ENCODE data around the gene ACAP2. TPM values are rescaled to one million over a fixed set of nuclear protein-coding genes. Genes with fewer than 3 reads are reported as not detected.

ACAP2 gene
- total and polyA plus RNA-seq, 2 donors from 2014 or later = 4.6 to 50.1 TPM

GRCh38 chr3:195274259-195274966 lies 168.4 kb downstream of the ACAP2 start:
- DNase-seq (no peak), FAIRE-seq (no peak)
- no peaks in the 10 kb centered on the region for H3K9me3 ChIP-seq (ENCODE audit: control insufficient read depth in 2 of 3, insufficient read depth in 1 of 3, low read length in 3 of 3)
- H3K9ac ChIP-seq (ENCODE audit: low read length in 3 of 3) = no peak overlapping the region
- H3K4me3 ChIP-seq (ENCODE audit: low read length in 3 of 3) = no peak overlapping the region
- peaks cover 5 to 12% (median 6%) of the 10 kb centered on the region in 3 donors for H3K4me1 ChIP-seq (ENCODE audit: control insufficient read depth in 2 of 3, insufficient read depth in 2 of 3, low read depth in 1 of 3, low read length in 3 of 3)
- H3K27me3 ChIP-seq (ENCODE audit: control insufficient read depth, insufficient read depth, low read length) = no peaks in the 10 kb centered on the region
- intact Hi-C loops (cut with DNase I) = no loop called here
- no peak overlapping the region for H3K27ac ChIP-seq (ENCODE audit: low read depth in 2 of 2, low read length in 2 of 2)
- TF ChIP-seq CTCF (IDR thresholded peaks at IDR 0.05; ENCODE audit: borderline replicate concordance, extremely low read depth, insufficient read depth) = no peak
- no peaks in the 10 kb centered on the region for H3K36me3 ChIP-seq (ENCODE audit: control insufficient read depth in 2 of 3, insufficient read depth in 3 of 3, low read length in 3 of 3)

- H3K36me3 ChIP-seq (ENCODE audit: control insufficient read depth in 2 of 3, insufficient read depth in 3 of 3, low read length in 3 of 3) = no peaks in the 10 kb centered on the region
- H3K4me1 ChIP-seq (ENCODE audit: control insufficient read depth in 2 of 3, insufficient read depth in 2 of 3, low read depth in 1 of 3, low read length in 3 of 3) = peaks cover 6 to 14% (median 6%) of the 10 kb centered on the region in 3 donors
- H3K9me3 ChIP-seq (ENCODE audit: control insufficient read depth in 2 of 3, insufficient read depth in 1 of 3, low read length in 3 of 3) = no peaks in the 10 kb centered on the region
- H3K4me3 ChIP-seq (ENCODE audit: low read length in 3 of 3) = peak overlapping the region; percentile 78 to 85 (median 85)
- TF ChIP-seq CTCF (IDR thresholded peaks at IDR 0.05; ENCODE audit: borderline replicate concordance, extremely low read depth, insufficient read depth) = peak; percentile 92
- peak overlapping the region; percentile 4 to 70 (median 69) for H3K9ac ChIP-seq (ENCODE audit: low read length in 3 of 3)
- intact Hi-C loops (cut with DNase I) = no loop called here
- H3K27me3 ChIP-seq (ENCODE audit: control insufficient read depth, insufficient read depth, low read length) = no peaks in the 10 kb centered on the region
- H3K27ac ChIP-seq (ENCODE audit: low read depth in 2 of 2, low read length in 2 of 2) = peak overlapping the region; percentile 61 to 62
- no peak for FAIRE-seq
- peak; percentile 92 to 96 (median 95) for DNase-seq
These were observed 171.2 kb downstream of the ACAP2 start for GRCh38 chr3:195271410-195272243.

GRCh38 chr3:195270817-195271409 lies 171.9 kb downstream of the ACAP2 start, which contains the start of gene XXYLT1:
TSS of gene XXYLT1 (minus strand) at chr3:195271159. CDS start at chr3:195271058, 101 bp downstream.
- DNase-seq (peak; percentile 94 to 97 (median 95)), FAIRE-seq (no peak)
- Histone ChIP-seq H3K9me3 (ENCODE audit: control insufficient read depth in 2 of 3, insufficient read depth in 1 of 3, low read length in 3 of 3) (no peaks in the 10 kb centered on the region), H3K4me3 (ENCODE audit: low read length in 3 of 3) (peak within 1 kb of the TSS; percentile 78 to 85 (median 85)), H3K27me3 (ENCODE audit: control insufficient read depth, insufficient read depth, low read length) (no peaks in the 10 kb centered on the region), H3K36me3 (ENCODE audit: control insufficient read depth in 2 of 3, insufficient read depth in 3 of 3, low read length in 3 of 3) (no peaks in the 10 kb centered on the region), H3K9ac (ENCODE audit: low read length in 3 of 3) (peak within 1 kb of the TSS; percentile 11 to 70 (median 69)), H3K4me1 (ENCODE audit: control insufficient read depth in 2 of 3, insufficient read depth in 2 of 3, low read depth in 1 of 3, low read length in 3 of 3) (peaks cover 6 to 14% (median 6%) of the 10 kb centered on the region in 3 donors), H3K27ac (ENCODE audit: low read depth in 2 of 2, low read length in 2 of 2) (peak within 1 kb of the TSS; percentile 61 to 62)
- intact Hi-C loops (cut with DNase I) = no loop called here
- peak; percentile 24 for TF ChIP-seq CTCF (IDR thresholded peaks at IDR 0.05; ENCODE audit: borderline replicate concordance, extremely low read depth, insufficient read depth)
